ENCODE results near the gene PPP1R7. TPM values are rescaled to one million over a fixed set of nuclear protein-coding genes. Genes with fewer than 3 reads are reported as not detected.

The PPP1R7 gene
- total and polyA plus RNA-seq, 10 donors: 36.1 to 89.3 (median 48.8) TPM

GRCh38 chr2:241156971-241157441 is 6.7 kb downstream of the PPP1R7 start:
- H3K4me1 ChIP-seq: peaks cover 0 to 32% (median 13%) of the 10 kb centered on the region in 6 donors
- no peak for TF ChIP-seq POLR2AphosphoS5 (IDR thresholded peaks at IDR 0.05)
- no peak for TF ChIP-seq CTCF (IDR thresholded peaks at IDR 0.05 in 8 of 11, conservative IDR thresholded peaks at IDR 0.05 in 3 of 11)
- TF ChIP-seq POLR2A (IDR thresholded peaks at IDR 0.05): no peak
- no peaks in the 10 kb centered on the region for H3K27me3 ChIP-seq (replicated peaks in 1 of 7)
- WGBS, 5 donors: 27 to 51% (median 43%) methylated on average over 5 of the region's 5 CpGs
- peaks cover 0 to 81% (median 53%) of the 10 kb centered on the region in 6 donors for H3K36me3 ChIP-seq
- H3K4me3 ChIP-seq: no peak overlapping the region
- H3K27ac ChIP-seq: no peak overlapping the region
- intact Hi-C loops (cut with DNase I; ENCODE audit: low total_unique reads): no loop called here
- no peaks in the 10 kb centered on the region for H3K9me3 ChIP-seq
- DNase-seq: peak; percentile 65

GRCh38 chr2:241157841-241158545 is 7.7 kb downstream of the PPP1R7 start:
- DNase-seq: peak; percentile 48
- Histone ChIP-seq H3K4me1 (peaks cover 0 to 33% (median 18%) of the 10 kb centered on the region in 6 donors), H3K27ac (no peak overlapping the region), H3K4me3 (no peak overlapping the region), H3K27me3 (replicated peaks in 1 of 7) (no peaks in the 10 kb centered on the region), H3K9me3 (no peaks in the 10 kb centered on the region), H3K36me3 (peaks cover 0 to 89% (median 54%) of the 10 kb centered on the region in 6 donors)
- intact Hi-C loops (cut with DNase I; ENCODE audit: low total_unique reads): no loop called here
- TF ChIP-seq POLR2A (IDR thresholded peaks at IDR 0.05) (no peak), CTCF (IDR thresholded peaks at IDR 0.05 in 8 of 11, conservative IDR thresholded peaks at IDR 0.05 in 3 of 11) (no peak), POLR2AphosphoS5 (IDR thresholded peaks at IDR 0.05) (no peak)
- WGBS, 5 donors: 87 to 98% (median 94%) methylated on average over 9 of the region's 9 CpGs

- WGBS, 5 donors: 90 to 100% (median 94%) methylated on average over 6 to 8 of the region's 8 CpGs
- H3K36me3 ChIP-seq: peaks cover 0 to 89% (median 57%) of the 10 kb centered on the region in 6 donors
- H3K9me3 ChIP-seq: no peaks in the 10 kb centered on the region
- TF ChIP-seq CTCF (IDR thresholded peaks at IDR 0.05 in 8 of 11, conservative IDR thresholded peaks at IDR 0.05 in 3 of 11) (no peak), POLR2AphosphoS5 (IDR thresholded peaks at IDR 0.05) (peak in 1 of 3 donors; percentile 20)
- intact Hi-C loops (cut with DNase I; ENCODE audit: low total_unique reads): no loop called here
- no peak overlapping the region for H3K27ac ChIP-seq
- no peaks in the 10 kb centered on the region for H3K27me3 ChIP-seq (replicated peaks in 1 of 7)
- DNase-seq: peak; percentile 38
- no peak overlapping the region for H3K4me3 ChIP-seq
- peaks cover 0 to 38% (median 23%) of the 10 kb centered on the region in 6 donors for H3K4me1 ChIP-seq
Measured at GRCh38 chr2:241158546-241158900, 8.3 kb downstream of the PPP1R7 start.

- no peaks in the 10 kb centered on the region for H3K27me3 ChIP-seq (replicated peaks in 1 of 7)
- peak; percentile 34 for DNase-seq
- H3K36me3 ChIP-seq: peaks cover 0 to 89% (median 58%) of the 10 kb centered on the region in 6 donors
- no peak for TF ChIP-seq CTCF (IDR thresholded peaks at IDR 0.05 in 8 of 11, conservative IDR thresholded peaks at IDR 0.05 in 3 of 11)
- no peak for TF ChIP-seq POLR2AphosphoS5 (IDR thresholded peaks at IDR 0.05)
- no peak for TF ChIP-seq POLR2A (IDR thresholded peaks at IDR 0.05)
- H3K4me3 ChIP-seq: no peak overlapping the region
- no peak overlapping the region for H3K27ac ChIP-seq
- intact Hi-C loops (cut with DNase I; ENCODE audit: low total_unique reads): no loop called here
- H3K9me3 ChIP-seq: no peaks in the 10 kb centered on the region
- WGBS, 5 donors: 92 to 98% (median 96%) methylated on average over 5 of the region's 5 CpGs
- H3K4me1 ChIP-seq: peaks cover 0 to 40% (median 26%) of the 10 kb centered on the region in 6 donors
Measured at GRCh38 chr2:241159116-241159515, 8.8 kb downstream of the PPP1R7 start.
